Measurements from ENCODE around the gene IFNA4. TPM values are rescaled to one million over a fixed set of nuclear protein-coding genes. Genes with fewer than 3 reads are reported as not detected.
"Not testable (repeated sequence)": the region's sequence is repeated elsewhere in the genome, so short reads cannot be mapped to it uniquely, and the experiment has no call there.

IFNA4 gene
- total RNA-seq: not detected

DNA sequence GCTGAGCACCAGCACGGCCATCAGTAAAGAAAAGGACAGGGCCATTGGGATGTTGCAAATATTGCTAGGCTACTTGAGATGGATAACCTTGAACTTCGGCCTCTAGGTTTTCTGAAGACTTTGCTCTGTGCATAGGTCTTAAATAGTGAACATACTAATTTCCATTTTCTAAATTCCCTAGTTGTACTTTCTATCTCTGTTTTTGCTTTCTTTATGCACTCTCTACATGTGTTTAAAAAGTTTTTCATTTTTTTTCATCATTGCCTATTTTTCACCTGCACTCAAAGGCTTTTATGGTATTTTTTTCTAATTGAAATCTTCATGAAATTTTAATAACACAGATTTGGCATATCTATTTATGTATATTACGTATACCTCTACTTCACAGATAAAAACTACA, at the start of gene IFNA4:
Gene IFNA4 (minus strand): TSS at position 101 of the 400 bp plus-strand sequence. CDS start 56 bp downstream, at position 45.
- DNase-seq, H3K4me1 Mint-ChIP-seq, H3K9me3 Mint-ChIP-seq, H3K4me3 Mint-ChIP-seq, H3K27ac Mint-ChIP-seq, H3K36me3 Mint-ChIP-seq, H3K27me3 Mint-ChIP-seq: not testable (repeated sequence)

DNA sequence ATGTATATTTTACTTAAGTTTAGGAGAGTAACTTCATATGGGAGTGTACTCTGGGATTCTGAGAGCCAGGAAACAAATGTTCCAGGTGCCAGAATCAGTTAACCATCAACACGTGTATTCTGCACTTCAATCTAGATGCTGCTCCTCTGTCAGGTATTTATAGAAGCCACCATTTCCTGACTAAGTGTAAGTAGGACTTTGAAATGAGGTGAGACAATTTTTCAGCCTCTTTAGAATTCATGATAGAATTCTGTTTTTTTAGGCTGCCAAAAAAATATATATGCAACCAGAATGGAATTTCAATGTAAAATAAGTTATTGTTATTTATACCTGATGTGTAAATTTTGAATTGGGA, 49.0 kb upstream of the IFNA4 start:
- not testable (repeated sequence) for H3K9me3 Mint-ChIP-seq, H3K36me3 Mint-ChIP-seq, H3K27ac Mint-ChIP-seq, DNase-seq, H3K4me3 Mint-ChIP-seq, H3K27me3 Mint-ChIP-seq, H3K4me1 Mint-ChIP-seq

DNA sequence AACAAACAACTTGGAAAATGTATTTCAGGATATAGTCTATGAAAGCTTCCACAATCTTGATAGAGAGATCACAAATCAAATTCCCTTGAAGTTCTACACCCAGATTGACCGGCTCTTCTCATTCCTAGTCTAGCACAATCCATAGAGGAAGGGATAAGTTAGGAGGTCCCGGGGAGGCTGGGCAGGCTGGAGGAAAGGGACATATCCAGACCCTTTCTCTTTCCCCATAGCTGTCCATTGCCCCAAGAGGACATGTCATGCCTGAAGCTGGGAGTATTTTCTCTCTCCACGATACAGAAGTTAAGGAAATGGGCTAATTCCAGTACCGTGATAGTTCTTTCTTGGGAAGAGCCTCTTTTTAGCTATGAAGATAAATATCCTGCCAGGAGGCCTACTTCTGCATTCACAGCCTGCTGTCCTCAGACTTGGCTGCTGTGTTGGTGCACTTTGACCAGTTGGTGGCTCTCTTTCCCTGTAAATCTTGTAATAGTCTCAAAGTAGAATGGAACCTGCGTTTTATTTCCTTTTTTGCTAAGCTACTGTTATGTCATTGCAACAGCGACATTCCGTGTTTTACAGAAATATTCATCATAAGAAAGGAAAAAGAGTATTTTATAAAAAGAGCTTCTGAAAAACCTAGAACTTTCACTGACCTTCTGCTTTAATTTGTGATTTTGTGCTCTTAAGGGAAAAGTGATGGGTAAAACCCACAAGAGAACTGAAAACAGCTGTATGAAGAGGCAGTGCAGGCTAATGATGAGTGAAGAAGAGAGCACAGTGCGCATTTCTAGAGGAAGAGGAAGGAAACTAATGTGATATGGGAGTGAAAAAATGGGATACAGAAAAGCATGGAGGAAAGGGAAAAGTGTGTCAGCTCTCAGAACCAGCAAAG, 48.3 kb upstream of the IFNA4 start:
- DNase-seq: peak; percentile 14
- H3K4me1 Mint-ChIP-seq, H3K36me3 Mint-ChIP-seq, H3K27ac Mint-ChIP-seq, H3K9me3 Mint-ChIP-seq, H3K27me3 Mint-ChIP-seq: not testable (repeated sequence)
- peak overlapping the region; percentile 32 for H3K4me3 Mint-ChIP-seq

DNA sequence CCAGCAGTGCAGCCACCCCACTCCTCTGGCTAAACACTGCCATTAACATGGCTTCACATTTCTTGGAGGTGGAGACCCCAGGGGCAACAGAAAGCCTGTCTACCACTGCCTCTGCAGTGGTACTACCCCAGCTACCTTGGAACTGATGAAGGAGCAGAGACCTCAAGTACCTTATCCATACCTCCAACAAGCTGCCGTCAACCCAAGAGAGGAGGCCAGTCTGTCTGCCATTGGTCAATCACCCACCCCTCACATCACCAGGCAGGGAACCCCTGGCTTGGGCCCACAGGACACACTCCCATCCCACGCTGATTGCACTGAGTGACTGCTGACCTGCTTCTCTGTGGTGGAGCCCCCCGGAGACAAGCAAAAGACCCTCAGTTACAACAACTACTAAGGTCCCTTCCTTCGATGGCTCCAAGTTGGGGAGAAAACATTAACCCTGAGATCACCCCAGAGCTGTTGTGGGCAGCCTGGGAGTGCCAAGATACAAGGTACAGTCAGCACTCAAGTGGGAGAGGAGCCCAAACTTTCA, 46.8 kb upstream of the IFNA4 start:
- Mint-ChIP-seq H3K27ac (no peak overlapping the region), H3K27me3 (peaks cover 7% of the 10 kb centered on the region), H3K9me3 (no peaks in the 10 kb centered on the region), H3K4me3 (no peak overlapping the region), H3K4me1 (peaks cover 6% of the 10 kb centered on the region), H3K36me3 (no peaks in the 10 kb centered on the region)
- no peak for DNase-seq

DNA sequence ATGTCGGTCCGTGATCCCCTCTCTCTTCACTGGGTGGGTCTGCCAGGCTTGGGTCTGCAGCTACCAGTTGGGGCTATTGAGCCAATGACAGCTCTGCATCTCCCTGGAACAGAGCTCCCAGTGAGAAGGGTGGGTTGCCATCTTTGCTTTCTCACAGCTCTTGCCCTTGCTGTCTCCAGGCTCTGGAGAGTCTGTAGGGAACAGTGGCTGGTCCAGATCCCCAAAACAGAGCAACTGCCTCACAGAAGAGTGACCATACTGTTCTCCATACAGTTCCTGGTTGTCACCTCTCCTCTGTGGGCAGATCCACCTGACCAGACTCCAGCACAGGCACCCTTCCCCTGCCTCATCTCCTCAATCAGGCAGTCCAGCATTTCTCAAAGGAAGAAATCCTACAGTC, 45.9 kb upstream of the IFNA4 start:
- no peak overlapping the region for H3K27ac Mint-ChIP-seq

DNA sequence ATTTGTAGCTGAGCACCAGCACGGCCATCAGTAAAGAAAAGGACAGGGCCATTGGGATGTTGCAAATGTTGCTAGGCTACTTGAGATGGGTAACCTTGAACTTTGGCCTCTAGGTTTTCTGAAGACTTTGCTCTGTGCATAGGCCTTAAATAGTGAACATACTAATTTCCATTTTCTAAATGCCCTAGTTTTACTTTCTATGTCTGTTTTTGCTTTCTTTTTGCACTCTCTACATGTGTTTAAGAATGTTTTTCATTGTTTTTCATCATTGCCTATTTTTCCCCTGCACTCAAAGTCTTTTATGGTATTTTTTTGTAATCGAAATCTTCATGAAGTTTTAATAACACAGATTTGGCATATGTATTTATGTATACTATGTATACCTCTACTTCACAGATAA, 40.7 kb upstream of the IFNA4 start, which contains the start of gene IFNA17:
Gene IFNA17 (minus strand): TSS at position 101 of the 400 bp plus-strand sequence. CDS start 49 bp downstream, at position 52.
- Mint-ChIP-seq H3K4me1 (peaks cover 2% of the 10 kb centered on the region), H3K4me3 (no peak within 1 kb of the TSS), H3K27me3 (peaks cover 15% of the 10 kb centered on the region), H3K9me3 (no peaks in the 10 kb centered on the region), H3K27ac (no peak within 1 kb of the TSS), H3K36me3 (no peaks in the 10 kb centered on the region)
- no peak for DNase-seq

More for the DNA sequence above, 45.9 kb upstream of the IFNA4 start:
- Mint-ChIP-seq H3K4me3 (no peak overlapping the region), H3K9me3 (no peaks in the 10 kb centered on the region), H3K4me1 (peaks cover 7% of the 10 kb centered on the region), H3K27me3 (peaks cover 2% of the 10 kb centered on the region), H3K36me3 (no peaks in the 10 kb centered on the region)
- no peak for DNase-seq

DNA sequence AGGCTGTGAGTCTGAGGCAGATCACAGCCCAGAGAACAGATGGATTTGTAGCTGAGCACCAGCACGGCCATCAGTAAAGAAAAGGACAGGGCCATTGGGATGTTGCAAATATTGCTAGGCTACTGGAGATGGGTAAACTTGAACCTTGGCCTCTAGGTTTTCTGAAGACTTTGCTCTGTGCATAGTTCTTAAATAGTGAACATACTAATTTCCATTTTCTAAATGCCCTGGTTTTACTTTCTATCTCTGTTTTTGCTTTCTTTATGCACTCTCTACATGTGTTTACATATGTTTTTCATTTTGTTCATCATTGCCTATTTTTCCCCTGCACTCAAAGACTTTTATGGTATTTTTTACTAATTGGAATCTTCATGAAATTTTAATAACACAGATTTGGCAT, 29.8 kb upstream of the IFNA4 start, which contains the start of gene IFNA16:
Gene IFNA16 (minus strand): TSS at position 101 of the 400 bp plus-strand sequence. CDS start 6 bp downstream, at position 95.
- not testable (repeated sequence) for H3K9me3 Mint-ChIP-seq, H3K27ac Mint-ChIP-seq, H3K4me1 Mint-ChIP-seq, H3K4me3 Mint-ChIP-seq, H3K36me3 Mint-ChIP-seq, DNase-seq
- peaks cover 33% of the 10 kb centered on the region for H3K27me3 Mint-ChIP-seq

DNA sequence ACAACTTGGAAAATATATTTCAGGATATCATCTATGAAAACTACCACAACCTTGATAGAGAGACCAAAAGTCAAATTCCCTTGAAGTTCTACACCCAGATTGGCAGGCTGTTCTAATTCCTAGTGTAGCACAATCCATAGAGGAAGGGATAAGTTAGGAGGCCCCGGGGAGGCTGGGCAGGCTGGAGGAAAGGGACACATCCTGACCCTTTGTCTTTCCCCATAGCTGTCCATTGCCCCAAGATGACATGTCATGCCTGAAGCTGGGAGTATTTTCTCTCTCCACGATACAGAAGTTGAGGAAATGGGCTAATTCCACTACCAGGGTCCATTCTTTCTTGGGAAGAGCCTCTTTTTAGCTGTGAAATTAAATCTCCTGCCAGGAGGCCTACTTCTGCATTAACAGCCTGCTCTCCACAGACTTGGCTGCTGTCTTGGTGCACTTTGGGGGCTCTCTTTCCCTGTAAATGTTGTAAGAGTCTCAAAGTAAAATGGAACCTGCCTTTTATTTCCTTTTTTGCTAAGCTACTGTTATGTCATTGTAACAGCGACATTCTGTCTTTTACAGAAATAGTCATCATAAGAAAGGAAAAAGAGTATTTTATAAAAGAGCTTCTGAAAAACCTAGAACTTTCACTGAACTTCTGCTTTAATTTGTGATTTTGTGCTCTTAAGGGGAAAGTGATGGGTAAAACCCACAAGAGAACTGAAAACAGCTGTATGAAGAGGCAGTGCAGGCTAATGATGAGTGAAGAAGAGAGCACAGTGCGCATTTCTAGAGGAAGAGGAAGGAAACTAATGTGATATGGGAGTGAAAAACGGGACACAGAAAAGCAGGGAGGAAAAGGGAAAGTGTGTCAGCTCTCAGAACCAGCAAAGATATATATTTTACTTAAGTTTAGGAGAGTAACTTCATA, 26.3 kb upstream of the IFNA4 start:
- DNase-seq, H3K36me3 Mint-ChIP-seq, H3K4me1 Mint-ChIP-seq, H3K9me3 Mint-ChIP-seq, H3K27ac Mint-ChIP-seq: not testable (repeated sequence)
- Mint-ChIP-seq H3K27me3 (peaks cover 11% of the 10 kb centered on the region), H3K4me3 (peak overlapping the region; percentile 32)

DNA sequence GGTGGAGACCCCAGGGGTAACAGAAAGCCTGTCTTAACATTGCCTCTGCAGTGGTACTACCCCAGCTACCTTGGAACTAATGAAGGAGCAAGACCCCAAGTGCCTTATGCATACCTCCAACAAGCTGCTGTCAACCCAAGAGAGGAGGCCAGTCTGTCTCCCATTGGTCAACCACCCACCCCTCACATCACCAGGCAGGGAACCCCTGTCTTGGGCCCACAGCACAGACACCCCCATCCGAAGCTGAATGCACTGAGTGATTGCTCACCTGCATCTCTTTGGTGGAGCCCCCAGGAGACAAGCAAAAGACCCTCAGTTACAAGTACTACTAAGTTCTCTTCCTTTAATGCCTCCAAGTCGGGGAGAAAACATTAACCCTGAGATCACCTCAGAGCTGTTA, 24.8 kb upstream of the IFNA4 start:
- not testable (repeated sequence) for H3K4me3 Mint-ChIP-seq, H3K9me3 Mint-ChIP-seq, DNase-seq, H3K36me3 Mint-ChIP-seq, H3K27ac Mint-ChIP-seq, H3K27me3 Mint-ChIP-seq, H3K4me1 Mint-ChIP-seq

DNA sequence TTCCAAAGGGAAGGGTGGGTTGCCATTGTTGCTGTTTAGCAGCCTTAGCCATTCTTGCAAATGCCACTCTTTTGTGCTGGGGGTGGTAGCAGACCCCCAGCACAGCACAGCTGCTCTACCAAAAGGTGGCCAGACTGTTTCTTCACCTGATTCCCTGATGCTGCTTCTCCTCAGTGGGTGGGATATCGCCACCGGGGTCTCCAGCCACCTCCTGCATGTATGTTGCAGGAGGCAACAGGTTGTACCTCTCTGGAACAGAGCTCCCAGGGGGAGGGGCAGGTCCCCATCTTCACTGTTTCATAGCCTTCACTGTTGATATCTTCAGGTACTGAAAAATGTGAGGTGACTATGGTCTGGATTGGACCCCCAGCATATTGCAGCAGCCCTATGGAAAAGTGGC, 23.4 kb upstream of the IFNA4 start:
- not testable (repeated sequence) for H3K4me1 Mint-ChIP-seq, DNase-seq, H3K4me3 Mint-ChIP-seq, H3K27ac Mint-ChIP-seq, H3K36me3 Mint-ChIP-seq, H3K27me3 Mint-ChIP-seq, H3K9me3 Mint-ChIP-seq

DNA sequence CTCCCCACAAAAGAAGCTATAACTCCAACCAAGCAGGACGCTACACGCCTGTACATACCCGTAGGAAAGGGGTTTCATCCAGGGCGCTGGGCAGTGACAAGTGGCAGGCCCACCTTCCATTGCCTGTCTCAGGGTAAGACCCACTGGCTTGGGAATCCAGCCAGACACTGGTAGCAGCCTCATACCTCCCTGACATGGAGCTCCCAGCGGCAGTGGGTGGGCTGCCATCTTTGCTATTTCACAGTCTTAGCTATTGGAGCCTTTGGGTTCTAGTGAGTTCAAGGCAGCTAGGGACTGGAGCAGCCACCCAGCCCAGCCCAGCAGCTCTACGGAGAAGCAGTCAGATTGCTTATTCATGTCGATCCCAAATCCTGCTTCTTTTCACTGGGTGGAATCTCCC, 22.9 kb upstream of the IFNA4 start:
- Mint-ChIP-seq H3K36me3 (no peaks in the 10 kb centered on the region), H3K27me3 (peaks cover 2% of the 10 kb centered on the region), H3K4me3 (no peak overlapping the region), H3K27ac (no peak overlapping the region), H3K9me3 (no peaks in the 10 kb centered on the region), H3K4me1 (no peaks in the 10 kb centered on the region)
- no peak for DNase-seq

DNA sequence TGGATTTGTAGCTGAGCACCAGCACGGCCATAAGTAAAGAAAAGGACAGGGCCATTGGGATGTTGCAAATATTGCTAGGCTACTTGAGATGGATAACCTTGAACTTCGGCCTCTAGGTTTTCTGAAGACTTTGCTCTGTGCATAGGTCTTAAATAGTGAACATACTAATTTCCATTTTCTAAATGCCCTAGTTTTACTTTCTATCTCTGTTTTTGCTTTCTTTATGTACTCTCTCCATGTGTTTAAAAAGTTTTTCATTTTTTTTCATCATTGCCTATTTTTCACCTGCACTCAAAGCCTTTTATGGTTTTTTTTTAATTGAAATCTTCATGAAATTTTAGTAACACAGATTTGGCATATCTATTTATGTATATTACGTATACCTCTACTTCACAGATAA, 19.7 kb upstream of the IFNA4 start, which contains the start of gene IFNA10:
Gene IFNA10 (minus strand): TSS at position 101 of the 400 bp plus-strand sequence. CDS start 46 bp downstream, at position 55.
- not testable (repeated sequence) for H3K36me3 Mint-ChIP-seq, H3K9me3 Mint-ChIP-seq, H3K4me3 Mint-ChIP-seq, H3K4me1 Mint-ChIP-seq, H3K27ac Mint-ChIP-seq, H3K27me3 Mint-ChIP-seq, DNase-seq

DNA sequence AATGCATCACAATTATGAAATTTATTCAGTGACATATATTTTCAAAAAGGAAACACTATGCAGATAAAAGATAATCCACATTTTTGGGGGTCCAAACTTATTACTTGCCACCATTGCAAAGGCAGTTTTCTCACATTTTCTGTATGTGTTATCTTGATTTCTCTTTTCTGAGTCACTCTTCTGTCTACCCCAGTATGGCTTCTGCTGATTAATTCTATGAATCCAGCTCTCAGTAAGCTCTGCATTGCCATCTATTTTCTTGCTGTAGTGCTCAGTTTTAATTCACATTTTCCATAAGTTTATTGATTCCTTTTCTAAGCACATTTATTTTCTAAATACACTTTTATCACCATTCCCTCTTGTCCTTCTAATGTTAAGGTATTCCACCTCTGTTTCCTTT, 17.8 kb upstream of the IFNA4 start:
- Mint-ChIP-seq H3K4me3 (no peak overlapping the region), H3K9me3 (no peaks in the 10 kb centered on the region), H3K27me3 (peaks cover 10% of the 10 kb centered on the region), H3K4me1 (peaks cover 8% of the 10 kb centered on the region), H3K36me3 (no peaks in the 10 kb centered on the region), H3K27ac (no peak overlapping the region)
- DNase-seq: no peak

DNA sequence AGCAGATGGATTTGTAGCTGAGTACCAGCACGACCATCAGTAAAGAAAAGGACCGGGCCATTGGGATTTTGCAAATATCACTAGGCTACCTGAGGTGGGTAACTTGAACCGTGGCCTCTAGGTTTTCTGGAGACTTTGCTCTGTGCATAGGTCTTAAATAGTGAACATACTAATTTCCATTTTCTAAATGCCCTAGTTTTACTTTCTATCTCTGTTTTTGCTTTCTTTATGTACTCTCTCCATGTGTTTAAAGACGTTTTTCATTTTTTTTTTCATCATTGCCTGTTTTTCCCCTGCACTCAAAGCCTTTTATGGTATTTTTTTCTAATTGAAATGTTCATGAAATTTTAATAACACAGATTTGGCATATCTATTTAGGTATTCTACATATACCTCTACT, 14.7 kb upstream of the IFNA4 start, which contains the start of gene IFNA7:
Gene IFNA7 (minus strand): TSS at position 101 of the 400 bp plus-strand sequence. CDS start 40 bp downstream, at position 61.
- peaks cover 10% of the 10 kb centered on the region for H3K27me3 Mint-ChIP-seq
- not testable (repeated sequence) for DNase-seq, H3K4me1 Mint-ChIP-seq, H3K9me3 Mint-ChIP-seq, H3K4me3 Mint-ChIP-seq, H3K27ac Mint-ChIP-seq, H3K36me3 Mint-ChIP-seq
